Erythroblast (primary cell): ENCODE data around the gene SNRNP200.

Source experiments
- DNase-seq, 2 experiments: peaks; one replicate each; lab custom pipeline; 2025; lab: John Stamatoyannopoulos, UW
- GATA1 ChIP-seq: IDR thresholded peaks from 2 replicates; pipeline ENCODE4 v1.6.1; 2011; ENCODE audit warnings: low read depth, mild to moderate bottlenecking, control low read depth, low read length, moderate library complexity
- POLR2A ChIP-seq: IDR thresholded peaks from 2 replicates; pipeline ENCODE4 v1.6.1; 2011; ENCODE audit warnings: mild to moderate bottlenecking, low read length

SNRNP200 gene

DNA sequence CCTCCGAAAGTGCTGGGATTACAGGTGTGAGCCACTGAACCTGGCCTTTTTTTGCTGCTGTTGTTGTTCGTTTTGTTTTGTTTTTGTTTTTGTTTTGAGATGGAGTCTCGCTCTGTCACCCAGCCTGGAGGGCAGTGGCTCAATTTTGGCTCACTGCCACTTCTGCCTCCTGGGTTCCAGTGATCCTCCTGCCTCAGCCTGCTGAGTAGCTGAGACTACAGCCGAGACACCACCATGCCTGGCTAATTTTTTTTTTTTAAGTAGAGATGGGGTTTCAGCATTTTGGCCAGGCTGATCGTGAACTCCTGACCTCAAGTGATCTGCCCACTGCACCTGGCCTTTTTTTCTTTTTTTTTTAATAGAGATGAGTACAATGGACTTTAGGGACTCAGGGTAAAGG lies 61.5 kb downstream of the SNRNP200 start:
- no peak for DNase-seq
- TF ChIP-seq POLR2A: no peak
- no peak for TF ChIP-seq GATA1

- no peak for DNase-seq
- TF ChIP-seq GATA1 (no peak), POLR2A (no peak)
Observed at GRCh38 chr2:96241900-96242611, 63.3 kb downstream of the SNRNP200 start.

DNA sequence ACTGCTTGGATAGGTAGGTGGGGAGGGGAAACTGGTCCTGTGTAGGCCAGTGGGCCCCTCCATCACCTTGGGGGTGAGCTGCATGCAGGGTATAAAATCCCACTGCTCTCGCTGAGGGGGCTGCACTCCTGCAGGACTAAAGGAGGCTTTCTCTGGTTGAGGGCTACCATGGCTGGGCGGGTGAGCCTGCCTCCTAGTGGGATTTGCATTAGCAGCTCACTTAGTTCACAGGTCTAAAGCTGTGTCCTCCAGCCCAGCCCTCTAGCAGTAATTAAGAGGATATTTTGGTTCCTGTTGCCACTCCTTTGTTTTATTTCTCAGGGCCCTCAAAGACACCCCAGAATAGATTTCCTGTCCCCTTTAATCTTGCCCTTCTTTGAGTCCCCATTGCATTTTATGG lies 64.1 kb downstream of the SNRNP200 start:
- TF ChIP-seq POLR2A (no peak), GATA1 (no peak)
- DNase-seq: no peak

- no peak for TF ChIP-seq POLR2A
- TF ChIP-seq GATA1: no peak
- DNase-seq: no peak
Observed at GRCh38 chr2:96240341-96241038, 64.9 kb downstream of the SNRNP200 start.

DNA sequence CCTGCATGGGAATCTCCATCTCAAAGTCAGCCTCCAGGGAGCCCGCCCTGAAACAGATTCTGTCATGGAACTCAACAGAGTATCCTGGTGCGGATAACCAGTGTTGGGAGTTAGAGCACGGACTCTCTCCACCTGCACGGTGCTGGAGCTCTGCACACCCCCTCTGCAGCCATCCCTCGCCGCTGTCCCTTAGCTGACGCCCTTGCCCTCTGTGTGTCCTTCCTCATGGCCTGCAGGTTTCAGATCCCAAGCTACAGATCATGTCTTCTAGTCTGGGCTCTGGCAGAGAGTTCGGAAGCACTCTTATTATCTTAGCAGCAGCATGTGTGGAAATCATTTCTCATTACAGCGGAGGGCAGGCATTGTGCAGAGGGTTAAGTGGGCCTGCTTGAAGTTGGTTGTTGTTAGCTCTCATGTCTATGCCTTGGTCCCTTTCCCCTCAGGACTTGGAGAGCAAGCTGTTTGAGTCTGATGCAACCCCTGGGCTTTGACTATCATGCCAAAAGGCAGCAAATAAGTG lies 65.5 kb downstream of the SNRNP200 start:
- DNase-seq: no peak
- TF ChIP-seq GATA1 (no peak), POLR2A (no peak)

GRCh38 chr2:96239091-96239490 lies 66.3 kb downstream of the SNRNP200 start:
- DNase-seq: no peak
- no peak for TF ChIP-seq POLR2A
- no peak for TF ChIP-seq GATA1

GRCh38 chr2:96238266-96238665 lies 67.1 kb downstream of the SNRNP200 start:
- DNase-seq: no peak
- no peak for TF ChIP-seq GATA1
- TF ChIP-seq POLR2A: no peak

DNA sequence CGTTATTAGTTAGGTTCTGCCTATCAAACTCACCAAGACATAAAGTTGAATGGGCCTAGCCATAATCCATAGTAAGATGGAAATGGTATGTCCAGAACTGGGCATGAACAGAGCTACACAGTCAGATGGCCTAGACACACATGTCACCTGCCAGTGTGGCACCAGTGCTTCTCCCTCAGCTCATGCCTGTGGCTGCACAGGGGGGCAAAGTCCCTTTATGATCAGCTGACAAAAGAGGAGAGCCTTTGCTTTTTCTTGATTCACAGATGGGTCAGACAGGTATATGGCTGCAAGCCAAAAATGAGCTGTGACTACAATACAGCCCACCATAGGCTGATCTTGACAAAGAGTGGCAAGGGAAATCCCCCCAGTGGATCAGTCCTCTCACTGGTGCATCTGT lies 68.5 kb downstream of the SNRNP200 start:
- DNase-seq: no peak
- TF ChIP-seq POLR2A (no peak), GATA1 (no peak)

DNA sequence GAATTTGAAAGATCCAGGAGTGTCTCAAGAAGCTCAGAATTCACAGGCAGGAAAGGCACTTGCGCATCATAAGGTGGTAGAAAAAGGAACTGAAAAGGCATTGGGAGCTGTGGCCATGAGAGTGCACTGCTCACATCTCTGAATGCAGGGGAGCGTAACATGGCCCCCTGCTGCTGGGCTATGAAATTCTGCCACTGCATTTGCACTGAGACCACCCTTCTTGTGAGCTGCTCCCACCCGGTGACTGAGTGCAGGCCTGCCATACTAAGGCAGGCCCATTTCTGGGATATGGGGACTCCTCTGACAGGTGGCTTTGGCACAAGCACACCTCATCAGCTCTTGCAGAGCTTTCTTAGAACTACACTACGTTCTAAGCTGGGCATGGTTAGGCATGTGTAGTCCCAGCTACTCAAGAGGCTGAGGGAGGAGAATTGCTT lies 71.4 kb downstream of the SNRNP200 start:
- TF ChIP-seq GATA1 (no peak), POLR2A (no peak)
- no peak for DNase-seq

DNA sequence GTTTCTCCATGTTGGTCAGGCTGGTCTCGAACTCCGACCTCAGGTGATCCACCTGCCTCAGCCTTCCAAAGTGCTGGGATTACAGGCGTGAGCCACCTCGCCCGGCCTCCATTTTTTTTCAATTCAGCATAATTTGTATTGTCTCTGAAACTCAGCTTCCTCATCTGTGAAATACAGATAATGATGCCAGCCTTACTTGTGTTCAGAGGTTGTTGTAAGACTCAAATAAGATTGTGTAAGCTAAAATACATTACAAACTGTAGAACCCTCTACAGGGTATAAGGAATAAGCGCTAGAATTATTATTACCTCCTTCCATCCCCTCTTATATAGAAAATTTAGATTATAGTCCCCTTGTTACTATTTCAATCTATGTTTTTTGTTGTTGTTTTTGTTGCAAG lies 71.9 kb downstream of the SNRNP200 start:
- no peak for TF ChIP-seq GATA1
- TF ChIP-seq POLR2A: no peak
- no peak for DNase-seq

GRCh38 chr2:96231316-96231715 lies 74.0 kb downstream of the SNRNP200 start:
- no peak for DNase-seq
- TF ChIP-seq GATA1 (no peak), POLR2A (no peak)

DNA sequence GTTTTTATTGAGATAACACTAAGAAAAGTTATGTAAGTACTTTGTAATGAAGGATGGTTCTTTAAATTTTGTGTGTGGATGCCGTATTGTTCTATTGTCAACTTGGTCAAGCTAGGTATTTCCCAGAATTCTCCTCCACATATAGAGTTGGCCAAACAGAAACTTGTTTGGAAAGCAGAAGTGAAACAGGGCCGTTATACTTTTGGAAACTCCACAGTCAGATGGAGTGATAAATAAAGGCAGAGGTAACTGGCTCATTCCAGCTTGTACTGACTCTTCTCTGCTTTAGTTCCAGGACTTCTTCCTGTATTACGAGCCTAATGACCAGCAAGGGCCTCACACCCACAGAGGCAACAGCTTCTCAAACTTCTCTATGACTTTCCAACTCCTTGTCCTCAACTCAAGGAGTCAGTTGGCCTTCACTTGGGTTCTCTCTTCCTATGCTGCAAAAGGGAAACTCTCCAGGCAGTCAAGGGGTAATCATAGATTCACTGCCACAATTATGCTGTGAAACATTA lies 80.3 kb downstream of the SNRNP200 start:
- TF ChIP-seq POLR2A: no peak
- TF ChIP-seq GATA1: no peak
- DNase-seq: peak; percentile 21 to 44
